Endothelial cell of umbilical vein (primary cell): Measurements from ENCODE around the gene TNFRSF14. TPM values are rescaled to one million over a fixed set of nuclear protein-coding genes. Genes with fewer than 3 reads are reported as not detected.

ENCODE experiments used
- BruUV-seq: library from RNA; stranded (reverse); fragments of 400-500 nt; replicated peaks from 2 replicates; lab custom pipeline; 2021; lab: Mats Ljungman, UMichigan
- CTCF ChIA-PET: fragments of 300-600, 350-600 bp; sonication (Branson Sonifier 250); formaldehyde crosslinking; loops from one replicate; lab custom pipeline; 2021; ENCODE audit warnings: antibody characterized with exemption, inconsistent platforms; lab: Charles Lee
- POLR2A ChIA-PET: fragments of 300-600, 350-600 bp; sonication (Branson Sonifier 250); formaldehyde crosslinking; loops from one replicate; lab custom pipeline; 2021; ENCODE audit warnings: antibody characterized with exemption, inconsistent platforms; lab: Charles Lee
- DNase-seq: peaks from one replicate; pipeline ENCODE4 v3.0.0-alpha.2; 2011; ENCODE audit warnings: low read depth, low spot score
- FAIRE-seq: peaks from 2 replicates; lab custom pipeline; 2011; peaks lifted over from hg19 to GRCh38; lab: Jason Lieb, UNC
- H2AFZ ChIP-seq: 2 replicates; pipeline ENCODE4 v1.6.0; 2012; ENCODE audit warnings: low read depth, low read length, control low read depth, inconsistent platforms
- H3K27ac ChIP-seq: 2 replicates; pipeline ENCODE4 v1.5.1; 2011; ENCODE audit warnings: low read depth, mild to moderate bottlenecking, control low read depth, low read length, moderate library complexity; ENCODE audit not compliant: insufficient read depth
- H3K27me3 ChIP-seq, 2 experiments: 2 replicates each; pipeline versions ENCODE4 v1.6.0 to v1.6.1; 2011; ENCODE audit warnings: low read length in 2 of 2, mixed read lengths in 1 of 2; ENCODE audit not compliant: control insufficient read depth in 2 of 2, insufficient read depth in 2 of 2
- H3K36me3 ChIP-seq, 2 experiments: 2 replicates in 1 of 2; 3 replicates in 1 of 2; pipeline ENCODE4 v1.5.1; 2011; ENCODE audit warnings: low read length in 2 of 2, mild to moderate bottlenecking in 1 of 2, moderate library complexity in 1 of 2; ENCODE audit not compliant: control insufficient read depth in 2 of 2, insufficient read depth in 2 of 2; ENCODE audit errors: extremely low read depth in 1 of 2
- H3K4me1 ChIP-seq: 3 replicates; pipeline ENCODE4 v1.5.1; 2011; ENCODE audit warnings: mild to moderate bottlenecking, low read length; ENCODE audit not compliant: control insufficient read depth, insufficient read depth; ENCODE audit errors: extremely low read depth
- H3K4me2 ChIP-seq: 2 replicates; pipeline ENCODE4 v1.6.1; 2011; ENCODE audit warnings: low read length, control low read depth, mixed read lengths; ENCODE audit not compliant: insufficient read depth
- H3K4me3 ChIP-seq, 3 experiments: fragments of 200-600 bp in 1 of 3; sonication (generic), shearing (Covaris generic) in 1 of 3; replicated peaks in 1 of 3; 2 replicates each; pipeline ENCODE4 v1.5.1; 2011 to 2016; ENCODE audit warnings: control low read depth in 3 of 3, low read length in 3 of 3, mild to moderate bottlenecking in 2 of 3, inconsistent platforms in 1 of 3, low read depth in 1 of 3, moderate library complexity in 1 of 3; ENCODE audit not compliant: insufficient read depth in 1 of 3
- H3K79me2 ChIP-seq: 2 replicates; pipeline ENCODE4 v1.6.0; 2012; ENCODE audit warnings: low read length, inconsistent platforms; ENCODE audit not compliant: control insufficient read depth, insufficient read depth
- H3K9ac ChIP-seq: replicated peaks from 2 replicates; pipeline ENCODE3; 2011; ENCODE audit warnings: low read length, control low read depth; ENCODE audit not compliant: insufficient read depth; ENCODE audit errors: extremely low read depth
- H3K9me1 ChIP-seq: replicated peaks from 3 replicates; pipeline ENCODE4 v1.6.0; 2011; ENCODE audit warnings: mild to moderate bottlenecking, low read length; ENCODE audit not compliant: control insufficient read depth, insufficient read depth; ENCODE audit errors: extremely low read depth
- H3K9me3 ChIP-seq: replicated peaks from 2 replicates; pipeline ENCODE4 v1.5.1; 2012; ENCODE audit warnings: low read length, inconsistent platforms; ENCODE audit not compliant: control insufficient read depth, insufficient read depth
- H4K20me1 ChIP-seq: replicated peaks from 2 replicates; pipeline ENCODE3; 2011; ENCODE audit warnings: mild to moderate bottlenecking, low read length; ENCODE audit not compliant: control insufficient read depth, insufficient read depth; ENCODE audit errors: extremely low read depth
- EZH2 ChIP-seq: IDR thresholded peaks from 2 replicates; pipeline ENCODE4 v1.6.1; 2012; ENCODE audit warnings: borderline replicate concordance, low read depth, mild to moderate bottlenecking, moderate library complexity, low read length, inconsistent platforms; ENCODE audit not compliant: severe bottlenecking
- FOS ChIP-seq: IDR thresholded peaks from 2 replicates; pipeline ENCODE4 v1.6.1; 2011; ENCODE audit warnings: mild to moderate bottlenecking, low read length, moderate library complexity, borderline replicate concordance; ENCODE audit not compliant: insufficient read depth
- GATA2 ChIP-seq: IDR thresholded peaks from 2 replicates; pipeline ENCODE4 v1.7.0; 2011; ENCODE audit warnings: low read depth, mild to moderate bottlenecking, moderate library complexity, mixed read lengths, low read length; ENCODE audit not compliant: insufficient read length, insufficient read depth
- JUN ChIP-seq: IDR thresholded peaks from 2 replicates; pipeline ENCODE4 v1.6.1; 2011; ENCODE audit warnings: borderline replicate concordance, low read depth; ENCODE audit not compliant: insufficient read length, insufficient read depth
- MAX ChIP-seq: IDR thresholded peaks from 2 replicates; pipeline ENCODE4 v1.6.1; 2011; ENCODE audit not compliant: insufficient read depth, insufficient read length
- MYC ChIP-seq: IDR thresholded peaks from one replicate; pipeline ENCODE4 v1.6.1; 2011; ENCODE audit warnings: mild to moderate bottlenecking, low read depth, low read length
- POLR2A ChIP-seq: IDR thresholded peaks from 2 replicates; pipeline ENCODE4 v1.6.1; 2012; ENCODE audit warnings: low read depth, mild to moderate bottlenecking, control low read depth, low read length
- POLR2AphosphoS5 ChIP-seq: IDR thresholded peaks from 2 replicates; pipeline ENCODE4 v1.6.1; 2012; ENCODE audit warnings: low read depth, mild to moderate bottlenecking, control low read depth, low read length, moderate library complexity; ENCODE audit not compliant: insufficient read depth
- dilution Hi-C: fragments of 300-500 bp; cut with MboI; formaldehyde crosslinking; loops from one replicate; pipeline ENCODE4 v1.15.0; 2019; ENCODE audit warnings: low sequenced_read_pairs; ENCODE audit not compliant: extremely low pct_ligation_motif_present
- intact Hi-C: fragments of 100-400 bp; cut with micrococcal nuclease; formaldehyde crosslinking; loops from one replicate; pipeline ENCODE4 v1.10.0; 2022
- polyA plus RNA-seq, 4 experiments: library from polyadenylated mRNA; depleted of rRNA in 3 of 4; stranded (reverse) in 3 of 4; unstranded in 1 of 4; fragments of >200 nt; gene quantifications; 2 replicates each; pipeline versions ENCODE4 v1.2.1 to v1.2.3, GENCODE V29; 2011 to 2012; ENCODE audit warnings: missing spikeins in 1 of 4
- total RNA-seq: library from RNA; stranded (reverse); gene quantifications from 2 replicates; pipeline ENCODE4 v1.2.3, GENCODE V29; 2021
- TF ChIP-seq, protein P1 (sequence below), 2 donors: IDR thresholded peaks; 1 replicate in 1 of 2; 2 replicates in 1 of 2; pipeline ENCODE4 v1.5.1; 2011; ENCODE audit warnings: low read length in 2 of 2, mild to moderate bottlenecking in 2 of 2, moderate library complexity in 2 of 2, control low read depth in 1 of 2, inconsistent platforms in 1 of 2, low read depth in 1 of 2; ENCODE audit not compliant: insufficient read depth in 1 of 2; ENCODE audit errors: extremely low read depth in 1 of 2

Gene TNFRSF14
- total and polyA plus RNA-seq, 2 donors (not counting 3 experiments of a cell fraction or from before 2014, with no cell fraction given) = 40.9 to 49.4 TPM

DNA sequence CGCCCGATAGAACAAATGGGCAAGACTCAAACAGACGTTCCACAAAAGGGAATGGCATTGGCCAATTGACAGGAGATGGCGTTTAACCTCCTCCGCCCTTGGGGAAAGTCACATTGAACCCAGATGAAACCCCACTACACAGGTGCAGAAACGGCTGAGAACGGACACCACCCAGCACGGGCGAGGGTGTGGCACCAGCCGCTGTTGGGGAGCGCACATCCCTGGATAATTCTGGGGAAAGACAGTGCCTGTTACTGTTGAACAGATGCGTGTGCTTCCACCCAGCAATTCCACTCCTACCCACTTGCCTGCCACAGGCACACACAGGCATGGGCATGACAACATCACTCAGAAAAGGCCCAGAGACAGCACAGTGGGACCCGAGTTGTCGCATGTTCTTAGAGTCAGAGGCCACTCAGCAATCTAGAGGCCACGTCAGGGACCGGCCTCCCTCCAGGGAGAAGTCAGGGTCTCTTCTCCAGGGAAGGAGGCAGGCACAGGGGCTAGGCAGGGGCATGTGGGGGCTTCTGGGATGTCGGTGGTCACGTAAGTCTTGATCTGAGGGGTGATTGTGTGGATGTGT is 45.6 kb downstream of the TNFRSF14 start:
- Histone ChIP-seq H3K79me2 (no peaks in the 10 kb centered on the region), H2AFZ (no peak overlapping the region), H3K9me3 (no peaks in the 10 kb centered on the region), H3K36me3 (no peaks in the 10 kb centered on the region), H3K9me1 (no peaks in the 10 kb centered on the region), H3K27me3 (no peaks in the 10 kb centered on the region), H3K4me3 (no peak overlapping the region), H3K4me1 (no peaks in the 10 kb centered on the region), H4K20me1 (no peaks in the 10 kb centered on the region), H3K9ac (no peak overlapping the region), H3K4me2 (no peak overlapping the region), H3K27ac (no peak overlapping the region)
- ChIA-PET POLR2A (no interaction called here), CTCF (no interaction called here)
- DNase-seq (no peak), FAIRE-seq (no peak)
- no TSS peak for BruUV-seq
- TF ChIP-seq FOS = no peak
- no peak for TF ChIP-seq GATA2
- TF ChIP-seq POLR2A = no peak
- no peak for TF ChIP-seq JUN
- TF ChIP-seq POLR2AphosphoS5 = no peak
- TF ChIP-seq, protein P1, sequence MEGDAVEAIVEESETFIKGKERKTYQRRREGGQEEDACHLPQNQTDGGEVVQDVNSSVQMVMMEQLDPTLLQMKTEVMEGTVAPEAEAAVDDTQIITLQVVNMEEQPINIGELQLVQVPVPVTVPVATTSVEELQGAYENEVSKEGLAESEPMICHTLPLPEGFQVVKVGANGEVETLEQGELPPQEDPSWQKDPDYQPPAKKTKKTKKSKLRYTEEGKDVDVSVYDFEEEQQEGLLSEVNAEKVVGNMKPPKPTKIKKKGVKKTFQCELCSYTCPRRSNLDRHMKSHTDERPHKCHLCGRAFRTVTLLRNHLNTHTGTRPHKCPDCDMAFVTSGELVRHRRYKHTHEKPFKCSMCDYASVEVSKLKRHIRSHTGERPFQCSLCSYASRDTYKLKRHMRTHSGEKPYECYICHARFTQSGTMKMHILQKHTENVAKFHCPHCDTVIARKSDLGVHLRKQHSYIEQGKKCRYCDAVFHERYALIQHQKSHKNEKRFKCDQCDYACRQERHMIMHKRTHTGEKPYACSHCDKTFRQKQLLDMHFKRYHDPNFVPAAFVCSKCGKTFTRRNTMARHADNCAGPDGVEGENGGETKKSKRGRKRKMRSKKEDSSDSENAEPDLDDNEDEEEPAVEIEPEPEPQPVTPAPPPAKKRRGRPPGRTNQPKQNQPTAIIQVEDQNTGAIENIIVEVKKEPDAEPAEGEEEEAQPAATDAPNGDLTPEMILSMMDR (IDR thresholded peaks at IDR 0.05; ENCODE audit: extremely low read depth in 1 of 2, insufficient read depth in 1 of 2, low read depth in 1 of 2, low read length in 2 of 2) = no peak
- TF ChIP-seq MYC = no peak
- TF ChIP-seq MAX = no peak
- no peak for TF ChIP-seq EZH2
- dilution Hi-C loops (no loop called here), intact Hi-C loops (no loop called here)
